Stimulated activated CD4-positive, alpha-beta T cell treated with anti-CD3 and anti-CD28 coated beads, Interleukin-2, amount 100 ng/mL, for 4 hours (primary cell): ENCODE measurements around the gene PAM.
"Not testable (repeated sequence)": the region's sequence is repeated elsewhere in the genome, so short reads cannot be mapped to it uniquely, and the experiment has no call there.

ENCODE experiments used
- DNase-seq: peaks from one replicate; pipeline ENCODE4 v3.0.0-alpha.2; 2020; ENCODE audit warnings: low read depth

The PAM gene

DNA sequence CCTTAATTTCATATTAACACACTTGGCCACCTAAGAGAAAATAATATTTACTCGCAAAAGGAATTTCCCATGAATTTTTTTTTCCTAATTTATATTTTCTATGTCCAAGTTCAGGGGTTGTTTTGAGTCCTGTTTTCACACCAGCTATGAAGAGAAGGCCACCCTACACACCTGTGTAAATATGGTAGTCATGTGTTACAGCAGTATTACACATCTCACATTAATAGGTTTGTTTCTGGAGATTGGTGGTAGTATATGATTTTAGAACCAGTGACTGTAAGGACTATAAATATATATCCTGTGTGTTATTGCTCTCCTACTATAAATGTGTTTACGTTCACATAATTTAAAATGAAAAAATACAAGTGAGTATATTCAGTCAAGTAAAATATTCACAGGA is 147.5 kb downstream of the PAM start:
- DNase-seq, result no peak

DNA sequence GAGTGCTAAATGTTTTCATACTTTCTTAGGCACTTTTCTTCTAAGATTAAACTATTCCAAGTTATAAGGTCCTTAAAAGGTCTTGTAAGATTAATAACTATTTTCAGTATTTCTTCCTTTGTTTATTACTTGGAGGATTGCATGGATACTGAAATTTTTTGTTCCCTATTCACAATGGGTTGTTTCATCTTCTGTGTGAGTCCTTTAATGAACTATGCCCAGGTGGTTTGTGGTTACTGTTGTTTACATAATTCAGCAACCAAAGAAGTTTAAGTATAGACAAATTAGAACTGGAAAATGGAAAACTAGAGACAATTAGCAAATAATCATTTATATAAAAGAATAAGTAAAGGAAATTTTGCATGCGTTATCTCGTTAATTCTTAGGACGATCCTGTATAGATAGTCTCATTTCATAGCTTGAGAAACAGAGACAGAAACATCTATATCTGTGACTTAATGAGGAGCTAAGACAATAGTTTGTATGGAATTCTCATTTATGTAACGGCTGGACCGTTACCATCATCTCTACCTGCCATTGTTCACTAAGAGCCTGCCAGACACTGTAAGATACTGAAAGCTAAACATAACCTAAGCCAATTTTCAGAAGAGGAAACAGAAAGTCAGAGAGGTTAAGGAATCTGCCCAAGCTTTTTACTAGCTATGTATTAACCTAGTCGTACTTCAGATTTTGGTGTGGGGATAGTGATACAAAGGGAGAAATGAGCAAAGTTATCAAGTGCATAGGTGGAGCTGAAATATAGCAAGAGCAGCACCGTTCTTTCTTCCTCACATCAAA is 148.2 kb downstream of the PAM start:
- no peak for DNase-seq

DNA sequence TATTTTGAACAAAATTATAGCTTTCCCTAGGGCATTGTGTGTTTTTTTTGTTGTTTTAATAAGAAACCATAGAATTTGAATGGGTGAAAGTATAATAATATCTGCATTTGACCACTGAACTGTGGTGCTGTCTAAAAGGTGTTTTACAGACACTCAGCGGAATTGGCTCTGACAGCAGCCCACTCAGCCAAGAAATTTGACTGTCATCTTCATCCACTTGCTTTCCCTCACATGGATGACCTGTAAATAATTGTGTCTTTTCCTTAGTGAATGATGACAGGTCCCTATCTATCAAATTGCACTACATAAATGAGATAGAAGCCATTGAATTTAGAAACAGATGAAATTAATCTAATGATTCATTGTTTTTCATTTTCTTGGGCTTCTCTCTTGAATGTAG is 150.0 kb downstream of the PAM start:
- DNase-seq, result no peak

DNA sequence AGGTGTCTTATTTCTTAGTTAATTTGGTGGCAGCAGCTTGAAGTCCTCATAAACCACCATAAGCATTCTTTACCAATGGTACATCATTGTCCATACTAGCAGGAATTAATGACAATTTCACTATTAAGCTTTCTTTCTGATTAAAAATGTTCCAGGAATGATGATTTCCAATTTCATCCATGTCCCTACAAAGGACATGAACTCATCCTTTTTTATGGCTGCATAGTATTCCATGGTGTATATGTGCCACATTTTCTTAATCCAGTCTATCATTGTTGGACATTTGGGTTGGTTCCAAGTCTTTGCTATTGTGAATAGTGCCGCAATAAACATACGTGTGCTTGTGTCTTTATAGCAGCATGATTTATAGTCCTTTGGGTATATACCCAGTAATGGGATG is 152.0 kb downstream of the PAM start:
- DNase-seq, result not testable (repeated sequence)

DNA sequence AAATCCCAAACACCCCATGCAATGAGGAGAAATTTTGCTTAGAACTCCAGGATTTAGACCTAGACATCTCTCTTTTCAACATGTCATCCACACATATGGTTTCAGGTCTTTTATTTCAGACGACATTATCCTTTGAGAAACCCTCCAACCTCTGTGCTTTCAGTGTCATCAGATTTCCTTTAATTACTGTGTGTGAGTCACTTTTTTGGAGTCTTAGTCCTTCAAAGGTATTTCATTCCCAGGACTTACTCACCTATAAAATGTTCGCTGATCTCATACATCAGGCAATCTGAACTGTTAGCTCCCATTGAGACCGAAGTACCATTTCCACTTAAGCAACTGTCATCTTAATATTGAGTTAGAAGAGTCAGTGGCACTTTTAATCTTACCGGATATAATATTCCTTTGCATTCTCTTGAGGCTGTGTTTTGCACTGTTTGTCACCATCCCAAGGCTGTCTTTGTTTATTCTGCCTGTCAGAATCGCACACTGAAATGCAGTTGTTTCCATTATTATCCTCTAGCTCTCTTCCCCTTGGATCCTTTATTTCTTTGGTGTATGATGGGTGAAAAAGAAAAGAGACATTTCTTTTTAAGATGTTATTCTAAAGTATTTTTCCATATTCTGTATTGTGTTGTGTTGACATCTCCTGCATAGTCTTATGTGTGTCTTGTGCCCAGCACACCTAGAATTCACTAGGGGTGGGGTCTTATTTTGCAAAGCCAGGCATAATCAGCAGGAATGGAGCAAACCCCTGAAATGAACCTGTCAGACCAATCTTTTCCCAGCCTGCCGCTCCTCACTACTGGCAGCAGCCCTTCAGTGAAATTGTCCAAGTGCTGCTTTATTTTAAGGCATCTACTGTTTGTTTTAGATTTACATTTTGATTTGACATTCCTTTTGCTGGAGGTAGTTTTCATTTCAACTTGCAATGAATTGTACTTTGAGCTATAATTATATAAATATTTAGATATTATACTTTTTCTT is 155.4 kb downstream of the PAM start:
- DNase-seq, result no peak

DNA sequence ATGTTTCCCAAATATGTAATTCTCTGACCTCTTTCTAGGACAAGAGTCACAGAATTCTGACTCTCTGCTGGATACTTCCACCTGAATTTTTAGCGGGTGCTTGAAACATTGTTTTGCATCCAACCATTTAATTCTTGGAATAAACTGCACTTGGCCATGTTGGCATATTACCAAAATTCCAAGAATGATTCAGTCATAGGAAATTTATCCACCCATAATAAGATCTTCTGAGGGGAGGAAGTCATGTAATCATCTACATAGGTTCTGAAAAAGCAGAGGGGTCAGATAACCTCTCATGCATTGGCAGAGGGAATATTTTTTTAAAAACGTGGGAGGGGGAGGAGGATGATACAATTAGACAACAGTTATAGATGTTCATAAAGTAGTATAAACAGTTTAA is 156.9 kb downstream of the PAM start:
- no peak for DNase-seq

DNA sequence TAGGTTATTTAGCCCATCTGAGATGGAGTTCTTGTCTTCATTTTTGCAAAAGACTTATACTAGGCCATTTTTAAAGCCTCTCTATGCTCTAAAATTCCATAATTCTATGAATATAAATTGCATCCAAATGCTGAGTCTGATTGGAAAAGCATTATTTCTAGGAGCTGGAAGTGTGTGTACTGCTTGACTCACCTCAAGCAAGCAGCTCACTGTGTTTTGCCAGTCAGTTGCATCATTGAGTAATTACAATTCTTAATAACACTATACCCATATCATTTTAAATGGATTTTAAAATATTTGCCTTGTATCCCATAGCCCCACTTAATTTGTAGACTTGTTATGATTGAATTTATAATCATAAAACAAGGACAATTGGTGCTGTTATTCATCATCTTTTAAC is 161.0 kb downstream of the PAM start:
- DNase-seq, result no peak

DNA sequence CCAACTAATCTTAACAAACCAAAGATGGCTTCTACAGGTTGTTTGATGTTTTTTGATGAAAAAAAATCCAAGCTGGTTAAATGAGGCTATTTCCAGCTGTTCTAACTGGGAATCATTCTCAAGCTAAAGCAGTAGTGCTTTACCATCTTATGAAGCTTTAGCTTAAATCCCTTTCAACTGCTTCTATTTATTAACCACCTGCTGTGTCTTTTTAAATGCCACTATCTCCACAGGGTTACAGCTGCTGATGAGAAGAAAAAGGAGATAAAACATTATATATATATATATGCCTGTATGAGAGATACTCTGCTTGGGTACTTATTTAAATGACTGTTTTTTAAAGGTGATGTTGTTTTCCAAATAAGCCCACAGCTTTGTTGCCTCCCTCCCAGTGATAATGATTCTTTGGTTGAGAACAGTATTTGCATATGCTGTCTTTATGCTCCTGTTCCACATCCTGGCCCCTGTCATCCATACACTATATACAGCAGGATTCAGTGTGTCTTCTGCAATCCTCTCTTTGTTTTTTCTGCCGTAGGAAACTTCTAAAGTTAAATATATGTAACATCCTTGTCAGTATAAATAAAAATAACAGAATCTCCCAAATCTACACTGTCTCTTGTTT is 164.0 kb downstream of the PAM start:
- no peak for DNase-seq

DNA sequence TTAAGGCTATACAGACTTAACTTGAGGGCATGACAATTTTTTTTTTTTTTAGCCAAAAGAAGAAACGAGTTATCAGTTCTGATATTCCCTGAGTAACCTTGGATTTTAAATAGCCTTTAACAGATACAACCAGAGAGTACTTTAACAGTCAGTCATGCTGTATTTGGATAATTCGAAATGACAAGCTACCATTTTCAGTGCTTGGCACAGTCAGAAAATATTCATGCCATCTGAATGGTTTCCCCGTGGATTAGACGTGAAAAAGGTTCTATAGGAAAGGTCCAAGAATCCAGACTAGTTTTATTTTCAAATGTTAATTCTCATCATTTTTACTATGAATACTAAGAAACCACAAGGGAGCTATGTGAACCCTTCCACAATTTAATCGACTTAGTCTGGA is 165.7 kb downstream of the PAM start:
- DNase-seq, result no peak

DNA sequence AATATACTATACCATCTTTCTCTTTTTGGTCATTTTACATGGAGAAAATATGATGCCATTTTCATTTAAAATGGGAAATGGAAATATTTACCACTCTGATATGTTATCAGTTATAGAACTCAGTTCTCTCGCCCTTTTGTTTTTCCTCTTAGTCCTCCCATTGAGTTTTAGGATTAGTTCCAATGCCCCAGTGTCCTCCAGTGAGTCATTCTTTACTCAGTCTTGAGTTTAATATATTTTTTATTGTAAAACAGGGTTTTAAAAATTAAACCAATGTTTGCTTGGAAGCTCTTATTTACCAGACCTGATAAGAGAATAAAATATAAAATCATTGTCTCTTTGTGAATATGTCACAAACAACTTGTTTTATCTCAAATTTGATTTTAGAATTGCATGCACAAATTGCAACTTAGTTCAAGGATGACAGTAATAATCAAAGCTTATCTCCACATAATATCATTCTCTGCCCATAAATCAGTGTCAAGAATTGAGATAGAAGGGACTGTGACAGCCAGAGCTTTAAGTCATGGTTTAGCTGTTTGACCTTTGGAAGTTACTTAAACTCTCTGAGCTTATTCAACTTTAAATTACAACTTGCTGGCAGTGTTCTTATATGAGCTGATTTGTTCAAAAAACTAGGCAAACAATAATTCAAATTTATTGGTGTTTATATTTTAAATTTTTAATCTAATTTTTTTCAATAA is 166.4 kb downstream of the PAM start:
- no peak for DNase-seq

DNA sequence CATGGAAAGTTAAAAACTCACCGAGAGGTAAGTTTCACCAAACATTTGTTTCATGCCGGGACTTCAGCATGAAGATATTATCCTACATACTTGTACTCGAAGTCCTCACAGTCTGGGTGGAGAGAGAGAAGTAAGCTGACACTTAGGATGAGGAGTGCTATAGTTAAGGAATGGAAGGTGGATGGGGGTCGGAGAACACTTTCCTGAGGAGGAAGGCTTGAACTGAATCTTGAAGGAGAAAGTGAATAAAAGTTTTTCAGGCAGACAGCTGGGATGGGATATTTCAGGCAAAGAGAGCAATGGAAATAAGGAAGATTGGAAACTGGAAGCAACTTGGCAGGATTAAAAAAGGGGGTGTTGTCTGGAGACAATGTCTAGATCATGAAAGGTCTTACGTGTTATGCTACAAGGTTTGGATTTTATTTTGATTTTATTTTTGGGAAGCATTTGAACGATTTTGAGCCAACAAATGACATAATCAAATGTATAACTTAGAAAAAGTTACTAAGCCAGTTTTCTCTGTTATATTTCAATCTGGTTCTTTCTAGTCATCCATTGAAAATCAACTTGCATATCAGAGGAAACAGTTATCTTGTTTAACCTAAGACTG is 167.1 kb downstream of the PAM start:
- no peak for DNase-seq

DNA sequence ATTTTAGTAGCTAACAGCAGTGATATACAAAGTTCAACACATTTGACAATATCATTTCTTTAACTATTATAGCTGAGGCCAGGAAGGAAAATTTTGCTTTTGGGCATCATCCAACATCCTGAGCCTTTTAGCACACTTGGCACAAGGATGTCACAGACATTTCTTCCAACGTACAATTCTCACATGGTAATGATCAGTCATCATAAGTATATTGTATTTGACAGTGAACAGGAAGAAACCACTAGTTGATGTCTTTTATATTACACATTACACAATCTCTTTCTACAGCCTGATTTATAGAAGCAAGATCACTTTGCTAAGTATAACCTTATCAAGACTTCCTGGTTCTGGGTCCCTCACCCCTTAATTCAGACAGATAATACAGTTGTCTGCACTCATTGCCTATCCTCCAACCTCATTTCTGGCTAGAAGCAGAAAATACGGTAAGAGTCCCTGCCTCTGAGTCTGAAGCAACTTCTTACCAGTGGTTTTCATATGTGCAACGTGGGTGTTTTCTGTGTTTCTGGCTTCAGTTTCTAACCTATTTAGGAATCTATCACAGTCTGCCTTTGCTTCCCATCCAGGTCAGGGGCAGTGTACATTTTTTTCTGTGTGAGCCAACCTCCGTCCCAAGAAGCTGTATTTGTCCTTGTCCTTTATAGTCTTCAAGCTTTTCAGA is 167.8 kb downstream of the PAM start:
- DNase-seq, result no peak

DNA sequence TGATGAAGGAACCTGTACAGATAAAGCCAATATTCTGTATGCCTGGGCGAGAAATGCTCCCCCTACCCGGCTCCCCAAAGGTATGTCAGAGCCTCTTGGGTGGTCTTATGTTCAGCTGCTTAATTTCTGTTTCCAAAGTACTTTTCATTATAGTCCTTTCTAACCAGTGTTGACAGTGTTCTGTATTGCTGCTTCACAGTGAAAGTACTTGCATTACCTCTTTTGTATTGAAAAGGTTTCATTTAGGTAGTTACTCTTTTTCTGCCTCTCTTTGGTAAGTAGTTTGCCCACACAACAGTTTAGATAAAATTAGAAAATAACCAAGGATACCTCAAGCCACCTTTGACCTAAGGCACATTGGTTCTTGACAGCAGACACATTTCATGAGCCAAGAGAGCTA is 169.9 kb downstream of the PAM start:
- no peak for DNase-seq

DNA sequence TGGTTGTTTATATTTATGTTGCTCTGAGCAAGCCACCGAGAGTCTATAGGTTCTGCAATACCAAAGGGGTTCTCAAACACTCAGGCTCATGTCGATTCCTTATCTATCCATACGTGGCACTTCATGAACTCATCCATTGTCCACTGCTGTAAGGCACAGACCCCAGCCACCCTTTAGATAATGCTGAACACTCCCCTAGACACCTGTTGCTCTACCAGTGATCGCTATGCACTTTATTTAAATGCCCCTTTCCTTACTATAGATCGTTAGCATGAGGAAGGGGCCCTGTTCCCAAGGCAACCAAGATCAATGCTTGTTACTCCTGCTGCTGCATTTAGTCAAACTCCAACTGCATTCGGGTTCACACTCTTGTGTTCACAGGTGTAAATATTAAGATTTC is 171.9 kb downstream of the PAM start:
- DNase-seq, result no peak

DNA sequence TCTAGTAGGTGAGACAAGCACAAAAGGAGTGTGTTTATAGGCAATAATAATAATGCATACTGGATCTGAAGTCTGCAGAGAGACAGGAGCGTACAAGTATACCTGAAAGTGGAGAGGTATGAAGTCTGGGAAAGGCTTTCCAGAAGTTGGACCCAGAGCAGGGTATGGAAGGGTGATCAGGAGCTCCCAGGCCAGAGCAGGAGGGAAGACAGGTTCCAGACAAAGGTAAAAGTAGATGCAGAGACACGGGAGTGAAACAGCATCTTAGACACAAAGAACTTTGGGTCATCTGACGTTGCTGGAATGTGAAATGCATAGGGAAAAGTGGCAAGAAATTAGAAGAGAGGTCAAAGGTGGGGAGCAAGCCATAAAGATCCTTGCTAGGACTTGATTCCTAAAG is 175.1 kb downstream of the PAM start:
- DNase-seq, result no peak

DNA sequence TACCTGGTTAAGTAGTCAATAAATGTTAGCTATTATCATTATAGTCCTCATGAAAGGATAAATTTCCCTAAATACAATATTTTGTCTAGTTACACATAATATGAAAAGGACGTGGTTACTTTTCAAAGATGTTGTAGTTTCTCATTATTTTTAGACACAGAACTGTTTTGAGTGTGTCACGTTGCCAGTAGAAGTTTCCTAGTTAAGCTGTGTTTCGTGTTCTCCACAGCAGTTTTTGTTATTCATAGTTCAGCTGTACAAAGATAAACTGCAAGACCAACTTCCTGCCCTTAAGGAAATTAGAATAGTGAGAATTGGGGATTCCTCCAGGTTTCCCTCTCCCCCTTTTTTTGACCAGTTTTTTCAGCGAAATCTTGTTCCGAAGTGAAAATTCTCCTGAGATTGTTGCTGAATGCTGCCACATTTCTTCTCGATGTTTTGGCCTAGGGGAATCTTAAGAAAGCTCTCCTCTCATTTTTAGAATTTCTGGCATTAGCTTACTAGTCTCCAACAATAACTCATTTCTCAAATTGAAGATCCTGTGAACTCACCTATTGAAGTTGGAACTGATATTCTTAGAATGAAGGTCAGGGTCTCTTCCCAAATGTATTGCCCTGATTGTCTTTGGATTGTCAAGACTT is 176.1 kb downstream of the PAM start:
- DNase-seq, result no peak

DNA sequence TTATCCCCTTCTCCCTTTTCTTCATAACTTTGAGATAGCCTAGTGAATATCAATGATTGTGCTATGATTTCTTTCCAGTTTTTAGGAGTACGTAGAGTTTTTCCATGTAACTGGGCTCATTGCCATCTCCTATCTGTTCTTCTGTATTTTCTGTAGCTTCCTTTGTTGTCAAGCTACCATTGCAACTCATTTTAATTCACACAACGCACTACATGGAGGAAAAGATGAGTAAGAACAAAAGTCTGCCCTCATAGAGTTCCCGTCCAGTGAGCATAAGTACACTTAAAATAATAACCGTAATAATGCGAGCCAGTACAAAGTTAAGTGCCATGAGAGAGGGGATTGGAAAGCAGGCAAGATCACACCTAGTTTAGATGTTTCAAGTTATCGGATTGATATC is 177.7 kb downstream of the PAM start:
- no peak for DNase-seq

DNA sequence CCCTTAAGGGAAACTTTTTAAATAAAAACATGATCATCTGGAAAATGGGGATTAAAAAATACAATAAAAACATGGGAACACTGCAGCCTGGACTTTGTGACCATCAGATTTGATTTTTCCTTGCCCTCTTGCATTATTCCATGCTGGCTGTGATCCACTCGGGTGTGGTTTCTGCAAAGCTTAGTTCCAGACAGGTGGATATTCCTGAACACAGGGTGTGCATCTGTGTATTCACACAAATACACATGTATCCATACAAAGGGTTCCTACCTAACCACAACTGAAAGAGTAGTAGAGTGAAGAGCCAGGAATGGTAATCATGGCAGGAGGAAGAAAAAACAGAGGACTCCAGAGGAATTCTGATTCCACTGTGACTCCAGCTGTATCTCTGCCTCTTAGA is 178.2 kb downstream of the PAM start:
- DNase-seq, result no peak

DNA sequence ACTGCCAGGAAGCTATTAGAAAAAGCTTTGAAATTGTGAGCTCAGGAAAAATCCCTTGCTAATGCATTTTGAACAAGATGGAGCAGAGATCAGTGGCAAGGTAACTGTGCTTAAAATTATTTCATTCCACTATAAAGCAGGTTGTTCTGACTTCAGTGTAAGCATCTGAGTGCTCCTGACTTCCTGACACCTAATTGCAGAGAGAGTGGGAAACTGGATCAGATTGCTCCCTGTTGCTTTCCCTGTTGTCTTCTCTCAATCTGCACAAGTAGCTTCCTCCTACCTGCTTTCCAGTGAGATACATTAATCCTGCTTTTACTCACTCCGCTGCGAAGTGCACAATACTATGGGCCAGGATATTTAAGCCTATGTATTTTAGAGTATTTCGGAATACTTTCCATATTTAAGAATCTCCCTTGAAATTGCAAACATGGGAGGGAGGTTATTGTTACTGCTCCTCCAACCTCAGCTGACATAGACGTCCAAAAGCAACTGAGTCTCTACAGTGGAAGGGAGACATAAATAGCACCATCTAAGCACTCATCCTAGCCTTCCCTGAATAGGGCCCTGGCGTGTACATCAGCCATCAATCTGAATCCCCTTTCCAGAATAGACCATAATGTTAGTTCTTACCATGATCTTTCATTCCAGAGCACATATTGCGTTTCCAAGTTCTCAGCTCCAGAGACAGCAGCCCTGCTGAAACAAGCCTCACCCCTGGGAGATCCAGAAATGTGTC is 178.8 kb downstream of the PAM start:
- DNase-seq, result no peak

DNA sequence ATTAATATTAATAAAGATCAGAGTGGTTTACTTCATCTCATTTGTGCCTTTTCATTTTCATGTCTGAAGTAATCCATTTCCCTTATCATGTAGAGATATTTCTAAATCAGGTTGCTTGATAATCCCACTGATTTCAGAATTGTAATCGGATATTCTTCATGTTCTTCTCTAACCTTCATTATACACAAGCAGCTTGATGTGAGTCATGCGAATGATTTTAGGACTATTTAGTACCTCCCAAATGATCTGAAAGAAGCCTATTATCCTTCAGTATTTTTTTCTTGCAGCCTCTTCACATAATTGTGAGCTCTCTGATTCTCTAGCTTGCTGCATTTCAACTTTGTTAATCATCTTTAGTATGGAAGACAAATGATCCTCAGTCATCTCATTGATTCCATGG is 182.8 kb downstream of the PAM start:
- no peak for DNase-seq
